Trophoblast cell (in vitro differentiated cells and primary cell): ENCODE results near the gene PON3.
"Not testable (repeated sequence)": the region's sequence is repeated elsewhere in the genome, so short reads cannot be mapped to it uniquely, and the experiment has no call there.

Experiments used
- DNase-seq, 2 donors: peaks; one replicate each; pipeline ENCODE4 v3.0.0-alpha.2; 2016
- H2AFZ ChIP-seq: 2 replicates; pipeline ENCODE4 v1.6.1; 2013; ENCODE audit warnings: low read length, moderate library complexity, mild to moderate bottlenecking; ENCODE audit not compliant: insufficient read depth, poor library complexity
- H2AK5ac ChIP-seq: 2 replicates; pipeline ENCODE4 v1.6.1; 2013; ENCODE audit warnings: mild to moderate bottlenecking, low read length
- H2BK120ac ChIP-seq: 2 replicates; pipeline ENCODE4 v1.6.1; 2013; ENCODE audit warnings: low read length, mild to moderate bottlenecking, moderate library complexity; ENCODE audit not compliant: insufficient read depth, poor library complexity
- H2BK12ac ChIP-seq: 2 replicates; pipeline ENCODE4 v1.6.1; 2013; ENCODE audit warnings: mild to moderate bottlenecking, low read length, moderate library complexity
- H2BK5ac ChIP-seq: 2 replicates; pipeline ENCODE4 v1.6.1; 2013; ENCODE audit warnings: low read length, low read depth, moderate library complexity, mild to moderate bottlenecking; ENCODE audit not compliant: poor library complexity
- H3K14ac ChIP-seq: 2 replicates; pipeline ENCODE4 v1.6.1; 2013; ENCODE audit warnings: mild to moderate bottlenecking, low read length
- H3K18ac ChIP-seq: 2 replicates; pipeline ENCODE4 v1.6.1; 2013; ENCODE audit warnings: mild to moderate bottlenecking, low read length
- H3K23ac ChIP-seq: 2 replicates; pipeline ENCODE4 v1.6.1; 2013; ENCODE audit warnings: low read length
- H3K27ac ChIP-seq: 2 replicates; pipeline ENCODE4 v1.5.1; 2013; ENCODE audit warnings: low read depth, mild to moderate bottlenecking, inconsistent platforms, low read length, moderate library complexity
- H3K27me3 ChIP-seq: 2 replicates; pipeline ENCODE4 v1.6.1; 2013; ENCODE audit warnings: inconsistent platforms, mild to moderate bottlenecking, low read length, moderate library complexity; ENCODE audit not compliant: insufficient read depth
- H3K36me3 ChIP-seq, 2 experiments: 1 replicate in 1 of 2; 2 replicates in 1 of 2; pipeline ENCODE4 v1.6.1; 2013; ENCODE audit warnings: low read length in 2 of 2, mild to moderate bottlenecking in 2 of 2, moderate library complexity in 1 of 2; ENCODE audit not compliant: insufficient read depth in 2 of 2, control insufficient read depth in 1 of 2
- H3K4ac ChIP-seq: 2 replicates; pipeline ENCODE4 v1.6.1; 2013; ENCODE audit warnings: low read depth, mild to moderate bottlenecking, low read length, moderate library complexity
- H3K4me1 ChIP-seq, 2 experiments: 1 replicate in 1 of 2; 2 replicates in 1 of 2; pipeline ENCODE4 v1.6.1; 2013; ENCODE audit warnings: low read length in 2 of 2, mild to moderate bottlenecking in 2 of 2, moderate library complexity in 1 of 2; ENCODE audit not compliant: insufficient read depth in 2 of 2, control insufficient read depth in 1 of 2
- H3K4me2 ChIP-seq: 2 replicates; pipeline ENCODE4 v1.6.1; 2013; ENCODE audit warnings: inconsistent platforms, mild to moderate bottlenecking, low read length, moderate library complexity
- H3K4me3 ChIP-seq: 2 replicates; pipeline ENCODE4 v1.5.1; 2013; ENCODE audit warnings: mild to moderate bottlenecking, low read depth, low read length, inconsistent platforms
- H3K79me1 ChIP-seq: one replicate; pipeline ENCODE4 v1.6.1; 2013; ENCODE audit warnings: low read length
- H3K79me2 ChIP-seq: 2 replicates; pipeline ENCODE4 v1.6.1; 2013; ENCODE audit warnings: low read length, mild to moderate bottlenecking; ENCODE audit not compliant: control insufficient read depth, insufficient read depth, poor library complexity
- H3K9ac ChIP-seq: 2 replicates; pipeline ENCODE4 v1.6.1; 2013; ENCODE audit warnings: mild to moderate bottlenecking, low read length
- H3K9me3 ChIP-seq: 2 replicates; pipeline ENCODE4 v1.6.1; 2013; ENCODE audit warnings: low read depth, mild to moderate bottlenecking, control low read depth, inconsistent platforms, low read length; ENCODE audit not compliant: insufficient read depth
- H4K12ac ChIP-seq: 2 replicates; pipeline ENCODE4 v1.6.1; 2013; ENCODE audit warnings: low read depth, mild to moderate bottlenecking, low read length, moderate library complexity
- H4K8ac ChIP-seq: 2 replicates; pipeline ENCODE4 v1.6.1; 2013; ENCODE audit warnings: low read depth, mild to moderate bottlenecking, low read length, moderate library complexity
- H4K91ac ChIP-seq: one replicate; pipeline ENCODE4 v1.6.1; 2013; ENCODE audit warnings: low read depth, mild to moderate bottlenecking, low read length, moderate library complexity
- WGBS: extraction: QIAGEN DNeasy Blood & Tissue Kit; methylation state at CpG from one replicate; pipeline ENCODE4 v1.1.7; 2013; ENCODE audit warnings: missing lambda C conversion rate; ENCODE audit not compliant: insufficient read length, insufficient coverage; ENCODE audit errors: extremely low coverage; 5-methylcytosine and 5-hydroxymethylcytosine counted together

PON3 gene

DNA sequence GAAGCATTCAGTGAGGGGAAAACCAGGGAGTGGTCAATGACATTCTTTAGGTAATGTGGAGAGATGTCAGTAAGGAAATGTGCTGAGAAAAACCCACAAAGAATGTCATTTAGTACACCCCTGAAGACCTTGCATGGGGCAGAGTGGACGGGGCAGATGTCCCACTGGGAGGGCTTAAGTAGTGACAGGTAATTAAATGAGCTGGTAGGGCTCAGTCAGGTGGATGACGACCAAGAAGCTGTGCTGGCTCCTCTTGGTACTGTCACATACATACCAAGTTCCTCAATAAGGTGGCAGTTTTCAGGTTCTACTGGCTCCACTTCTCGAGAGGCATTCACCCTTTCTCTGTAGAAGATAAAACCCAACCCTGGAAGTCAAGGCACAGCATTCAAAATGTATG, 1.8 kb downstream of the PON3 start:
- H4K8ac ChIP-seq, result no peak overlapping the region
- WGBS, result no CpG with 5 or more reads among the region's 3 CpGs
- no peak overlapping the region for H2BK5ac ChIP-seq
- DNase-seq, result no peak
- H3K79me2 ChIP-seq, result no peaks in the 10 kb centered on the region
- H3K4me3 ChIP-seq, result no peak overlapping the region
- H4K12ac ChIP-seq, result no peak overlapping the region
- no peaks in the 10 kb centered on the region for H3K36me3 ChIP-seq
- no peak overlapping the region for H2BK120ac ChIP-seq
- H3K4me2 ChIP-seq, result no peak overlapping the region
- H3K27ac ChIP-seq, result no peak overlapping the region
- H4K91ac ChIP-seq, result no peak overlapping the region
- no peak overlapping the region for H2AFZ ChIP-seq
- peaks cover 2% of the 10 kb centered on the region for H3K9me3 ChIP-seq
- H3K9ac ChIP-seq, result no peak overlapping the region
- H3K4ac ChIP-seq, result no peak overlapping the region
- H3K79me1 ChIP-seq, result no peaks in the 10 kb centered on the region
- H2AK5ac ChIP-seq, result no peak overlapping the region
- no peak overlapping the region for H2BK12ac ChIP-seq
- no peak overlapping the region for H3K23ac ChIP-seq
- no peaks in the 10 kb centered on the region for H3K4me1 ChIP-seq
- H3K14ac ChIP-seq, result no peak overlapping the region
- H3K18ac ChIP-seq, result no peak overlapping the region
- H3K27me3 ChIP-seq, result no peaks in the 10 kb centered on the region

DNA sequence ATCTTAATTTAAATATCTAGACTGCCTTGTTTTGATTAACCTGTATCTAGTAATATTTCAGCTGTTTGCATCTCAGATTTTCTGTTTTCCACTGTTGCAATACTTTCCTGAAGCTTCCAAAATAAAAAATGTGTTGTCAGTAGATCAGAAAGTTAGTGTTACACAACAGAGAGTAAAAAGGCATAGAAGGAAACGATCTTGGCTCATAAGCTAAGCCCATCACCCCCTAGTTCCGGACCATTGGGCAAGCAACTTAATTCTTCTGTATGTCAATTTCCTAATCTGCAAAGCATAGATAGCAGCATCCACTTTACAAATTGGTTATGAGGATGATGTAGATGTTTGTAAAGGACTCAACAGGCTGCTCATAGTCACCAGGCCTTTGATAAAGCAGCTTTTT, 4.4 kb downstream of the PON3 start:
- Histone ChIP-seq H4K91ac (no peak overlapping the region), H3K79me2 (no peaks in the 10 kb centered on the region), H2AFZ (no peak overlapping the region), H2AK5ac (no peak overlapping the region), H3K27ac (no peak overlapping the region), H3K4me2 (no peak overlapping the region), H3K4me3 (no peak overlapping the region), H3K23ac (no peak overlapping the region), H3K9me3 (peaks cover 2% of the 10 kb centered on the region), H3K4me1 (no peaks in the 10 kb centered on the region), H3K18ac (no peak overlapping the region), H3K4ac (no peak overlapping the region), H3K79me1 (no peaks in the 10 kb centered on the region), H3K36me3 (no peaks in the 10 kb centered on the region), H4K12ac (no peak overlapping the region), H3K14ac (no peak overlapping the region), H2BK120ac (no peak overlapping the region), H2BK12ac (no peak overlapping the region), H2BK5ac (no peak overlapping the region), H3K27me3 (no peaks in the 10 kb centered on the region), H4K8ac (no peak overlapping the region), H3K9ac (no peak overlapping the region)
- no peak for DNase-seq
- no CpG with 5 or more reads among the region's 2 CpGs for WGBS

DNA sequence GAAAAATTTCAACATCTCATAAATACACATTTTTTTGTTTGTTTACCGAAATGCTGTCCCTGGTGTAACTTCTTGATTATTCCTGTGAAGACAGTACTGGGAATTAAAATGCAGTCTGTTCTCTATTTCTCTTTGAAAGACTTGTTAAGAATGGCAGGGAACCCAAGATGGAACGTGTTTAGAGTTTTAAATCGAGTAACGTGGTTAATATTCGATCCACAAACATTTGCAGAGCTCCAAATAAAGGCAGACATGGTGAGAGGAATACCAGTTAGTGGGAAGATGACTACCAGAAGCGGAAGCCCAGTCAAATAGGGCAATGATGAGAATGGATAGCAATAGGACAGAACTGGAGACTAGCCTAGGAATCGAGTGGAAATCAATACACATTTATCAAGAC, 6.7 kb downstream of the PON3 start:
- WGBS, result no CpG with 5 or more reads among the region's 7 CpGs

DNA sequence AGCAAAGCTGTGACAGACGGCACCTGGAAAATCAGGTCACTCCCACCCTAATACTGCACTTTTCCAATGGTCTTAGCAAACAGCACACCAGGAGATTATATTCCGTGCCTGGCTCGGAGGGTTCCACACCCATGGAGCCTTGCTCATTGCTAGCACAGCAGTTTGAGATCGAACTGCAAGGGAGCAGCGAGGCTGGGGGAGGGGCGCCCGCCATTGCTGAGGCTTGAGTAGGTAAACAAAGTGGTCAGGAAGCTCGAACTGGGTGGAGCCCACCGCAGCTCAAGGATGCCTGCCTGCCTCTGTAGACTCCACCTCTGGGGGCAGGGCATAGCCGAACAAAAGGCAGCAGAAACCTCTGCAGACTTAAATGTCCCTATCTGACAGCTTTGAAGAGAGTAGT, 16.7 kb downstream of the PON3 start:
- not testable (repeated sequence) for H2BK5ac ChIP-seq, H4K12ac ChIP-seq, H3K14ac ChIP-seq, DNase-seq, H3K79me2 ChIP-seq, H3K23ac ChIP-seq, H3K27me3 ChIP-seq, H3K4me2 ChIP-seq, H4K91ac ChIP-seq, H4K8ac ChIP-seq, H3K4ac ChIP-seq, H2BK120ac ChIP-seq, H3K9ac ChIP-seq, H2BK12ac ChIP-seq, H3K36me3 ChIP-seq, H3K79me1 ChIP-seq, H3K4me1 ChIP-seq, H3K9me3 ChIP-seq, H3K18ac ChIP-seq, H3K27ac ChIP-seq, H3K4me3 ChIP-seq, H2AFZ ChIP-seq, H2AK5ac ChIP-seq
- WGBS, result no CpG with 5 or more reads among the region's 10 CpGs

More for the DNA sequence above, 6.7 kb downstream of the PON3 start:
- Histone ChIP-seq H2BK5ac (no peak overlapping the region), H3K4me2 (no peak overlapping the region), H3K27me3 (no peaks in the 10 kb centered on the region), H4K91ac (no peak overlapping the region), H3K14ac (no peak overlapping the region), H3K4me1 (no peaks in the 10 kb centered on the region), H3K18ac (no peak overlapping the region), H3K79me2 (no peaks in the 10 kb centered on the region), H2BK12ac (no peak overlapping the region), H3K4ac (no peak overlapping the region), H3K79me1 (no peaks in the 10 kb centered on the region), H2BK120ac (no peak overlapping the region), H3K23ac (no peak overlapping the region), H4K12ac (no peak overlapping the region), H4K8ac (no peak overlapping the region), H2AK5ac (no peak overlapping the region), H3K36me3 (no peaks in the 10 kb centered on the region), H2AFZ (no peak overlapping the region), H3K9me3 (no peaks in the 10 kb centered on the region), H3K27ac (no peak overlapping the region), H3K4me3 (no peak overlapping the region), H3K9ac (no peak overlapping the region)
- no peak for DNase-seq
